Measurements from ENCODE around the gene TTC28.

The TTC28 gene

DNA sequence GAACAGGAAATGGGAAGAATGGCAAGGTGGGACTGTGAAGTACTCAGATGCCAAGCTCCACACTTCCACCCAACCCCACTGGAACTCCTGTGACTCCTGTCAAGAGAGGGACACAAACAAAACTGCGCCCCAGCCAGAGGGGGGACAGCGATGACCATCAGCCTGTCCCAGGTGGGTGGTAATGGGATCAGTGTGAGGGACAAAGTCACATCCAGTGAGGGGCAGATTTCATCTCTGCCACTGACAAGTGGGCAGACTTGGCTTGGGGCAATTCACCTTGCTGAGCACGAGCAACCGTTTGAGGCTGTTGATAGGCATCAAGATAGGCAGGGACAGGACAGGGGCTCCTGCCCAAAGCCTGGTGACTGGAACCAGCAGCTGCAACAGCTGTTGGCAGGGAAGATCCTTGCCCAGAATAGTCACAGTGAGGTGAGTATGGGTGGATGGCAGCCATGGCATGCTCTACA, 655.2 kb downstream of the TTC28 start:
- DNase-seq (ENCODE audit: low read depth, low spot score) = no peak
- H3K4me3 ChIP-seq (ENCODE audit: low read depth, low read length) = no peak overlapping the region
- CTCF ChIA-PET = interaction anchor here (0.8 to 1.4 kb wide), 3 partner anchors 10 to 418 kb away, joined by 3 to 4 read pairs (median 4); no protein-coding TSS in a partner anchor
- POLR2A ChIA-PET = no interaction called here
- TF ChIP-seq, protein P1, sequence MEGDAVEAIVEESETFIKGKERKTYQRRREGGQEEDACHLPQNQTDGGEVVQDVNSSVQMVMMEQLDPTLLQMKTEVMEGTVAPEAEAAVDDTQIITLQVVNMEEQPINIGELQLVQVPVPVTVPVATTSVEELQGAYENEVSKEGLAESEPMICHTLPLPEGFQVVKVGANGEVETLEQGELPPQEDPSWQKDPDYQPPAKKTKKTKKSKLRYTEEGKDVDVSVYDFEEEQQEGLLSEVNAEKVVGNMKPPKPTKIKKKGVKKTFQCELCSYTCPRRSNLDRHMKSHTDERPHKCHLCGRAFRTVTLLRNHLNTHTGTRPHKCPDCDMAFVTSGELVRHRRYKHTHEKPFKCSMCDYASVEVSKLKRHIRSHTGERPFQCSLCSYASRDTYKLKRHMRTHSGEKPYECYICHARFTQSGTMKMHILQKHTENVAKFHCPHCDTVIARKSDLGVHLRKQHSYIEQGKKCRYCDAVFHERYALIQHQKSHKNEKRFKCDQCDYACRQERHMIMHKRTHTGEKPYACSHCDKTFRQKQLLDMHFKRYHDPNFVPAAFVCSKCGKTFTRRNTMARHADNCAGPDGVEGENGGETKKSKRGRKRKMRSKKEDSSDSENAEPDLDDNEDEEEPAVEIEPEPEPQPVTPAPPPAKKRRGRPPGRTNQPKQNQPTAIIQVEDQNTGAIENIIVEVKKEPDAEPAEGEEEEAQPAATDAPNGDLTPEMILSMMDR (IDR thresholded peaks at IDR 0.05; ENCODE audit: insufficient read depth, low read length, missing control alignments) = no peak

DNA sequence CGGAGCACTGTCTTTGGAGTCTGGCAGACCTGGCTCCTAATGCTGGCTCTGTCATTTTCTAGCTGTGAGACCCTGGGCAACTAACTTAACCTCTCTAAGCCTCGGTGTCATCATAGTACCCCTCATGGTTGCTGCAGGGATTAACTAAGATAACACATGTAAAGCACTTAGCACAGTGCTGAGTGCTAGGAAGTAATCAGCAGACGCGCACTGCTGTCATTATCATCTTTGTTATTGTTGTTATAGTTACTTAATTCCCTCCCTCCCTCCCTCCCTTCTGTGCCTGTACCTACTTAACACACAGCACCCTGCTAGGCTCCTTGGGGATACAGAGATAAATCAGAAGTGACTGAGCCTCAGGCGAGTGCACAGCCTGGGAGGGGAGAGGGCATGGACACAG, 655.9 kb downstream of the TTC28 start:
- CTCF ChIA-PET = interaction anchor here (1.1 kb wide), 1 partner anchor 572 kb away, joined by 4 read pairs; no protein-coding TSS in a partner anchor
- TF ChIP-seq, protein P1 (IDR thresholded peaks at IDR 0.05; ENCODE audit: insufficient read depth, low read length, missing control alignments) = no peak
- POLR2A ChIA-PET = no interaction called here

GRCh38 chr22:28023036-28023435, 656.6 kb downstream of the TTC28 start:
- POLR2A ChIA-PET = no interaction called here

More for the DNA sequence above, 655.9 kb downstream of the TTC28 start:
- no peak for DNase-seq (ENCODE audit: low read depth, low spot score)
- H3K4me3 ChIP-seq (ENCODE audit: low read depth, low read length) = no peak overlapping the region

GRCh38 chr22:28021998-28022660, 657.5 kb downstream of the TTC28 start:
- ChIA-PET CTCF (interaction anchor here (0.6 to 4.2 kb wide), 6 partner anchors 29 to 807 kb away, joined by 3 to 30 read pairs (median 16); no protein-coding TSS in a partner anchor), POLR2A (no interaction called here)
- TF ChIP-seq, protein P1 (IDR thresholded peaks at IDR 0.05; ENCODE audit: insufficient read depth, low read length, missing control alignments) = no peak
- no peak for DNase-seq (ENCODE audit: low read depth, low spot score)
- H3K4me3 ChIP-seq (ENCODE audit: low read depth, low read length) = no peak overlapping the region

More at GRCh38 chr22:28023036-28023435, 656.6 kb downstream of the TTC28 start:
- TF ChIP-seq, protein P1 (IDR thresholded peaks at IDR 0.05; ENCODE audit: insufficient read depth, low read length, missing control alignments) = no peak
- CTCF ChIA-PET = interaction anchor here (1.1 kb wide), 2 partner anchors 569 to 572 kb away, joined by 3 to 4 read pairs; no protein-coding TSS in a partner anchor
- H3K4me3 ChIP-seq (ENCODE audit: low read depth, low read length) = no peak overlapping the region
- no peak for DNase-seq (ENCODE audit: low read depth, low spot score)

DNA sequence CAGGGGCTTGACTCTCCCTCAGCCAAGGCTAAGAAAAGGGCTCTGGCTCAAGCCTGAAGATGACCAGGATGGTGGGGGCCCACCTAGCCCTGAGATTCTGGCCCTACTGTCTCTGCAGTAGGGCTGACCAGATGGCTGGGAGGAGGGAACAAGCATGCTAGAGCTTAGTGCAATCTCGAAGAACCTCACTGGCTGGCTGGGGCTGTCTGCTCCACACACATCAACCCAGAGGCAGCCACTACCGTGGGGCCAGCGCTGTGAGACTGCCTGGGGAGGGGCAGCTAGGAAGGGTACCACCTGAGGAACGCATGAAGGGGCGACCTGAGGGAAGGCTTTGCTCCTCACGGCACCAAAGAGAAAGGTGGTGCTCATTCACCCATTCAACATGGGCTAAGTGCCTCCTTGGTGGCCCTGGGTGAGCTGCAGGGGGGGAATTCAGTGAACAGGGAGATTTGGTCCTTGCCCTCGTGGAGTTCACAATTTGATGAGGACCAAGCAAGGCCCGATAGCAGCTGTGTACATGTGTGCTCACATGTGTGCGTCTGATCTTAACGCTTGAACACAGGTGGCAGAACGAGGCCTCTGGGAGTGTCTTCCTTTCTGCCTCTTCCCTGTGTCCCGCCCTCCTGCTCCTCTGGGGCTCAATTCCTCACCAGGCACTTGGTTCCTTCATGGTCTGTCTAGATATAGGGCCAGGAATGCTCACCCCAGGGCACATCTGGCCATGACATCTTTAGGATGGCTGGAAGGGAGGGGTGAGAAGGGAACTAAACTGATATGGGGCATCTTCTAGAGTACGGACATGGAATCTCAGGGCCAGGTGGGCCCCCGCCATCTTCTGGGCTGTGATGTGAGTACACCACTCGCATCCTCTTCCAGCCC, 658.3 kb downstream of the TTC28 start:
- no peak for DNase-seq (ENCODE audit: low read depth, low spot score)
- CTCF ChIA-PET = interaction anchor here (0.6 to 4.2 kb wide), 13 partner anchors 11 to 808 kb away, joined by 3 to 77 read pairs (median 20); no protein-coding TSS in a partner anchor
- H3K4me3 ChIP-seq (ENCODE audit: low read depth, low read length) = no peak overlapping the region
- POLR2A ChIA-PET = interaction anchor here (0.6 to 1.2 kb wide), 2 partner anchors 352 to 422 kb away, joined by 3 read pairs; no protein-coding TSS in a partner anchor
- TF ChIP-seq, protein P1 (IDR thresholded peaks at IDR 0.05; ENCODE audit: insufficient read depth, low read length, missing control alignments) = no peak

Measured in AG04449 (cell line).